ENCODE results near the gene FHL1.
"Not testable (repeated sequence)": the region's sequence is repeated elsewhere in the genome, so short reads cannot be mapped to it uniquely, and the experiment has no call there.

FHL1 gene

DNA sequence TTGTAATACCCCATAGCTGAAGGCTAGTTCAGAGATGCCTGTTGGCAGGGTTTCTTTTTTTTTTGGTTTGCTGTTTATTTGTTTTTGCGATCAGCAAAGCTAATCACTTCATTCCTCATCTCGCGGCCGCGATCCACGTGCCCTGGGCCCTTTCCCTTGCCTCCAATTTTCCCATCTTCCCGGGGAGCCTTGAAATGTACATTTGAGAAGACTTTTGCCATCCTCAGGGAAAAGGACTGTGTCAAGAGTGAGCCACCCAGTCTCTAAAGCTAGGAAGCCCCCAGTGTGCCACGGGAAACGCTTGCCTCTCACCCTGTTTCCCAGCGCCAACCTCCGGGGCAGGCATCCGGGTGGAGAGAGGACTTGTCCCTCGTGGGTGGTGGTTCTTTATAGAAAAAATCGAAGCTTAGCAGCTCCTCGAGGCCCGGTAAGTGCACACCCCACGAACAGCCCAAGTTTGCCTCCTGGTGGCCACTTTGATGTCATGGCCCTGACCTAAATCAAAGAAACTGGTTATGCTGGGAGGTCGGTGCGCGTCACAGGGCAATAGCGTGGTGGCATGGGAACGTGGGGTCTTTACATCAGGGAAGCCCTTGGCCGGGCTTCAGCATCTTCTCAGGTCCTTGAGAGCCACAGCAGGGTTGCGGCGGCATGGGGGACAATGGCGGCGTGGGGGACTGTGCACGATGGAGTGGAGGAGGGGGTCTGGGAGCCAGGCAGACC lies 61.8 kb downstream of the FHL1 start:
- no peak for DNase-seq (ENCODE audit: low read depth)

DNA sequence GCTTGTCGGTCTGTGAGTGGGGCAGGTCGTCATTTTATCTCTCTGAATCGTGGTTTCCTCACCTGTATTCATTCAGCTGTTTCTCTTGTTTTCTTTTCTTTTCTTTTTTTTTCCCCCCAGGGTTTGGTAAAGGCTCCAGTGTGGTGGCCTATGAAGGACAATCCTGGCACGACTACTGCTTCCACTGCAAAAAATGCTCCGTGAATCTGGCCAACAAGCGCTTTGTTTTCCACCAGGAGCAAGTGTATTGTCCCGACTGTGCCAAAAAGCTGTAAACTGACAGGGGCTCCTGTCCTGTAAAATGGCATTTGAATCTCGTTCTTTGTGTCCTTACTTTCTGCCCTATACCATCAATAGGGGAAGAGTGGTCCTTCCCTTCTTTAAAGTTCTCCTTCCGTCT lies 62.4 kb downstream of the FHL1 start:
- DNase-seq (ENCODE audit: low read depth) = no peak

DNA sequence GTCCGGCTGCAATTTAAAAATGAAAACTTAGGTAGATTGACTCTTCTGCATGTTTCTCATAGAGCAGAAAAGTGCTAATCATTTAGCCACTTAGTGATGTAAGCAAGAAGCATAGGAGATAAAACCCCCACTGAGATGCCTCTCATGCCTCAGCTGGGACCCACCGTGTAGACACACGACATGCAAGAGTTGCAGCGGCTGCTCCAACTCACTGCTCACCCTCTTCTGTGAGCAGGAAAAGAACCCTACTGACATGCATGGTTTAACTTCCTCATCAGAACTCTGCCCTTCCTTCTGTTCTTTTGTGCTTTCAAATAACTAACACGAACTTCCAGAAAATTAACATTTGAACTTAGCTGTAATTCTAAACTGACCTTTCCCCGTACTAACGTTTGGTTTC lies 62.9 kb downstream of the FHL1 start:
- DNase-seq (ENCODE audit: low read depth) = no peak

DNA sequence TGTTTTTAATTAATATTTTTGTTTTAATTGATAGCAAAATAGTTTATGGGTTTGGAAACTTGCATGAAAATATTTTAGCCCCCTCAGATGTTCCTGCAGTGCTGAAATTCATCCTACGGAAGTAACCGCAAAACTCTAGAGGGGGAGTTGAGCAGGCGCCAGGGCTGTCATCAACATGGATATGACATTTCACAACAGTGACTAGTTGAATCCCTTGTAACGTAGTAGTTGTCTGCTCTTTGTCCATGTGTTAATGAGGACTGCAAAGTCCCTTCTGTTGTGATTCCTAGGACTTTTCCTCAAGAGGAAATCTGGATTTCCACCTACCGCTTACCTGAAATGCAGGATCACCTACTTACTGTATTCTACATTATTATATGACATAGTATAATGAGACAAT lies 63.5 kb downstream of the FHL1 start:
- no peak for DNase-seq (ENCODE audit: low read depth)

DNA sequence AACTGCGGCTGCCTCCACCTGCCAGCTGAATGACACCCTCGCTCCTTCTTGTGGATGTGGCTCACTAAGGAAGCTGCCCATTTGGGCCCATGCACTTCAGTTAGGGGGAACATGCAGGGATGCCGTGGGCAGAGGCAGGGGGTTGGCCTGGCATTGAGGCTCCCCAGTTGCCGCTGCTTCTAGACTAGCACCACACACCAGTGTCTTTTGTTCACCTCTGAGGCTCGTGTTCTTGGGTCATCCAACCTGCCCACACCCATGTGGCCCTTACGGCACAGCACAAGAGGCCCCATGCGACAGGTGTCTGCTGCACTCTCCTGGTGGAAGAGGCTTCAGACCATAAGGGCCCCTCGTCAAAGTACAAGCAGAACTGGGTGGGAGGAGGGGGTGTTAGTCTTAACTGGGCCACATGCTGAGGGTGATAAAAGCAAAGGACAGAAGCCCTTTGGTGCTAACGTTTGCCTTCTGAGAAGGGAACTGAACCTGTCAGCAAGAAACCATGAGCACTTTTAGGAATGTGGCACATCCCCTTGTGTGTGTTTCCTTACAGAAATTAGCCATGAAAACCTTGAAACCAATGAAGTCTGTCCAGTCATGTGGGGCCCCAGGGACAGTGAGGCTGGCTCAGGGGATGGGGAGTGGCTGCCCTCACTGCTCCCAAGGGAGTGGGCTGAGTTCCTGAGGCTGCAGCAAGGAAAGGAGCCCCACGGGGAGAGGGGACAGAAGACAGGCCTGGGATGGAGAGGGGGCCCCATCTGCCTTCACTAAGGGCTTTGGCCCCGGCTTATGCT lies 64.6 kb downstream of the FHL1 start:
- no peak for DNase-seq (ENCODE audit: low read depth)

DNA sequence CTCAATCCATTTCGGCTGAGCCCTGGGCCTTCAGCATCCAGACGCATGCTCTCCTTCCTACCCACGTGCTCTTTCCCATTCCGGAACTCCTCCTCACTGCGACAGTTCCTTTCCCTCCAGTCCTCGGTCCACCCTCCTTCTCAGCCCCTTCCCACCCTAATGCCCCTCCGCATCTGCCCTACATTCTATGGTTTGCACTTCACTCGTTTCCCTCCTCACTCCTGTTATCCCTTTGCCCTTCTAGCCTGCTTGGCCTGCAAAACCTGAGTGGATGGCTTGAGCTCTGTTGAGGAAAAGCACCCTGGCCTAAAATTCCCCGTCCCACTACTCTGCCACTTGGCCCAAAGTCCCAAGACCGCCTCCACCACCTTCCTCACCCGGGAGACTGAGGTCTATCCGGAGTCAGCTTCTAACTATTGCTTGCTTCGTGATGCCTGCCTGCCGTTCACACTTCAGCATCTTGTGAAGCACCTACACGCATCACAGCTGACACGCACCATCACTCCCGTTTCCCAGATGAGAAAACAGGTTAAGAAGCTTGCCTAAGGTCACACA lies 65.3 kb downstream of the FHL1 start:
- DNase-seq (ENCODE audit: low read depth) = no peak

DNA sequence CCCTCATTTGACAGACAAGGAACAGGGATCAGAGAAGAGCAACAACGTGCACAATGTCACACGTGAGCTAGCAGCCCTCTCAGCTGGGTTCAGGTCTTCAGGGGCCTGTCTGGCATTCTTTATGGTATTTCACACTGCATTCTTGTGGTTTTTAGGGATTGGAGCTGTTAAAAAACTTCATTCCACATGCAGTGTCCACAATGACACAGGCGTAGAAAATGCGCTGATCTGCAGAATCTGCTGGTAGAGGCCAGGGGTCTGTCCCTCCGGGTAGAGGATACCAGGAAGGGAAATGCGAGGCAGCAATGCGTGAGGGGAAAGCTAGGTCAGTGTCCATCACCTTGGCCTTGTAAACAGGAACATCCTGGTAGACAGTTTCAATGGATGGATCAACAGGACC lies 67.2 kb downstream of the FHL1 start:
- no peak for DNase-seq (ENCODE audit: low read depth)

DNA sequence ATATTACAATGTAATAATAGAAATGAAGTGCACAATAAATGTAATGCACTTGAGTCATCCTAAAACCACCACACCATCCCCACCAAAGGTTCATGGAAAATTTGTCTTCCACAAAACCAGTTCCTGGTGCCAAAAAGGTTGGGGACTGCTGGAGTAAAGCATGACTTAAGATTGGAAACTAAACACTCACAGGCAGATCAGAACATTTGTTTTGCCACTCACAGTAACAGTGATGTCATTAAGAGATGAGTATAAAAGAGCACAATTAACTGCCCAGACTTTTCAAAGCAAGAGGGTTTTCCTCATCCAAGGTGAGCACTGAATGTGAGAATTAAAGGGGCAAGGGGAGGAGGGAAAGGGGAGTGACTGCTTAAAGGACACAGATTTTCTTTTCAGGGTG lies 68.2 kb downstream of the FHL1 start:
- no peak for DNase-seq (ENCODE audit: low read depth)

DNA sequence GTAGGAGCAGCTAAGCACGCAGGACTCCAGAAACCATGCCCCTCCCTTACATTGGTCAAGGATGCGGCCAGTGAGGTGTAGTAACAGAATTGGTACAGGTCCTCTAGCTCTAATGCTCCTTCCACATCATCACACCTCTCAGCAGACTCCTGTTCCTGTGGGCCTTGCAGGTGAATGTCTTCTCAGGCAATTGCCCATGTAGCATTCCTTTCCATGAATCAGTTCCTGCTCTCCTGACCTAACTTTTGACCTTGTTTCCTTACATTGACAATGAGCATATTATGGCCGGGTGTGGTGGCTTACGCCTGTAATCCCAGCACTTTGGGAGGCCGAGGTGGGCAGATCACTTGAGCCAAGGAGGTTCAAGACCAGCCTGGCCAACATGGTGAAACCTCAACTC lies 72.6 kb downstream of the FHL1 start:
- no peak for DNase-seq (ENCODE audit: low read depth)

DNA sequence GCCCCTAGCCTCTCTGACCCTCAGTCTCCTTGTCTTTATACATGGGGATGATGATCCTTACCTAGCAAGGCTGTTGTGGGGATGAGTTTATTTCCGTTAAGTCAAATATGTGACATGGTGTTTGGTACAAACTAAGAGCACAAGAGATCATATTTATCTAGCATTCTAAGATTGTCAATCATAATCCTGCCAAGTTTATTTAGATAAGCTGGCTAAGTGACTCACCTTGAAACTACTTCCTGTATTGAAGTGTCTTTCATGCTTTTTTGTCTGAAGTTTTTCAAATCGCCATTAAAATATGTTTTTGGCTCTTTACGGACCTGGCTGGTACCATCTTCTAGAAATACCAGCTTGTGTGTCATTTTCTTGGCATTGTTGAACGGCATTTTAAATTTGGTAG lies 73.2 kb downstream of the FHL1 start:
- no peak for DNase-seq (ENCODE audit: low read depth)

DNA sequence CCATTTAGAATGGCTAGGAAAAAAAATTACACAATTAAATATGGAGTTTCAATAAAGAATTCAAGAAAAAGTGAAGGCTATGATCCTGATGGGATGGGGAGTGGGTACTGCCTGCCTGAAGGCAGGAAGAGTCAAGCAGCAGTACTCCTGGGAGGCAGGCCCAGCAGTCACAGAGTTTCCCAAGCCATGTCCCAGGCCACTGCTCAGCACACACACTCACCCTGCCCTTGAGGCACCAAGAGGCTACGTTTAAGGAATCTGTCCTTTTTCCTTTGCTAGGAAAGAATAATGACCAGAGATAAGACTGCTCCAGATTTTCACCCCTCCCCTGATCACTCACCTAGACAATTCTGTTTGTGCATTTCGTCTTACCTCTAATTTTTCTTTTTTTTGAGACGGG lies 73.6 kb downstream of the FHL1 start:
- no peak for DNase-seq (ENCODE audit: low read depth)

DNA sequence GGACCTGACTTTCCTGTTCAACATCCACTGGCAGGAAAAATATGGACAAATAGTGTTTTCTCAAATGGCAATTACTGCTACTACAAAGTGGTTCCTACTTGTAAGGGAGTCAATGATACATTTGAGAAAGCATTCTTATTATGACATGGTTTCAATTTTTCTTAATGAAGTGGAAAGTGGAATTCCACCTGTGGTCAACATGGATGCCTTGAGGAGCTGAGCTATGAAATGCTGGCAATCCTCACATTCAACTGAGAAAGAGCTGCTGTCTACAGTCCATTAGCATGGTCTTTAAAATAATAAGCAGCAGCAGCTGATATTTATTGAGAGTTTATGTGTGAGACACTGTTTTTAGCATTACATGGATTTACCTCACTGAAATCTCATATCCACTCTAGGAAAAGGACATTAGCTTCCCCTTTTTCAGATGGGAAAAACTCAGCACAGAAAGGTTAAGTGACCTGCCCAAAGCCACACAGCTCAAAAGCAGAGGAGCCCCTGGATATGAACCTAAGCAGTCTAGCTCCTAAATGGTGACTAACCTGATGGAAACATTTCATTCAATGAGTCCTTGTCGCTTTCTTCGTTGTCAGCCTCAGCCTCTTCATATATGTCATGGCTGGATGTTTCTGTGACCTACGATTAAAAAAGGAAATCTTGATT lies 74.6 kb downstream of the FHL1 start:
- no peak for DNase-seq (ENCODE audit: low read depth)

DNA sequence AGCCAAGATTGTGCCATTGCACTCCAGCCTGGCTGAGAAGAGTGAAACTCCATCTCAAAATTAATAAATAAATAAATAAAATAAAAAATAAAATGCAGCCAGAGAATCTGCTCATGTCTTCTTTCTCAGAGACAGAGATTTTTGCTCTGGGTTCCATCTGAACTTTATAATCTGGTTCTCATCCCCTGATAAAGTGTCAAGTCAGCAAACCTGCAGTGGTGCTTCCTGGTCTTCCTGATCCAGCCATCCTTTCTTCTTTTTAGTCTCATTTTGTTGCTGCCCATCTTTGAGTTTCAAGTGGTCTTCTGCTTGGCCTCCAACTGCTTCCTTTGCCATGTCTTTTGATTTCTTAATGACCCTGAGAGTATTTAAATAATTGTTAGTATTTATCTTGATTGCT lies 79.7 kb downstream of the FHL1 start:
- no peak for DNase-seq (ENCODE audit: low read depth)

DNA sequence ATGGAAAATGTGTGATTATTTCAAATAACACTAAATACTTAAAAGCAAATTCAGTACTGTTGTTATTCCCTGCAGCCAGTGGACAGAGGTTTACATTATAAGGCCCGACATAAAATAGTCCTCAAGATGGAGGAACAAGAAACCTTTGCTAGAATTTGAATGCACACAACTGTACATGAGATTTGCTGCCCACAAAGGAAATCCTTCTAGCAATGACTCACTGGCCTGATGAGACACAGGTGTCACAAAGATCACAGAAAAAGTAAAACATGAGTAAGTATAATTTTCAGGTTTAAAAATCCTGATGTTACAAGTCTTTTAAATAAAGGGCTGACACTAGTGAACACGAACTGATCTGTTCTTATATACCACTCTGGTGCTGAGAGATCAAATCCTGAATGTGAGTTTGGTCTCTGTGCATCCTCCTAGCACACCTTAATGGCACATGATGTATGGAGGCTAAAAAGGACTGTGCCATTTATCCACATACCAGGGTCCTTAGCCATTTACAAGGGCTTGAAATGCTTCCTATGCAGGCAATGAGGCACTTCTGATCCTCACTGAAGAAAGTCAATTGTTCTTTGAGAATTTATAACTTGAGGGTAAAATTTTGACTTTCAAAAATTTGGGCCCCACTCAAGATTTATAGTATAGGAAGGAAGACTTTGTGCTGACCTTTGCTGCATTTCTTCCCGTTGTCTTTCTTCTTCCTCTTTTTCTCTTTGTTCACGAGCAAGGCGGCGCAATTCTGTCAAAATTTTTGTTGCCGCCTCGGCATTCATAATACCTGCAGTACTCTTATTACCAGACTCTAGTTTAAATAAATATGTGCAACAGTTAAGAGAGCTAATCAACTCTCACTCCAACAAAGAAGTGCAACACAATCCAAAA lies 80.9 kb downstream of the FHL1 start:
- no peak for DNase-seq (ENCODE audit: low read depth)

DNA sequence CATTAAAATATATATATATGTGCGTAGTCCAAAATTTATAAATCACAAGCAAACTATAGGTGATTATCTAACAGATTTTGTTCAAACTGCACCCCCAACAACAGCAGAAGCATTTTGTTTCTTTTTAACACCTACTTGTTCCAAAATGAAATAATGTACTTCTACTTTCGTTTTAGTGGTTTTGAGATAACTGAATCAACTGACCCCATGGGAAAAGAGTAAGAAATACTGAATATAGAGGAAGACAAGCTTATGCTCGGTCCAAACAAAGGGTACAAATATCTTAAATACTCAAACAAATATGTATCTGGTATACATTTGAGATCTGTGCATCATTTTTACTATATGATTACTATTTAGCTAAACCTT lies 81.5 kb downstream of the FHL1 start:
- DNase-seq (ENCODE audit: low read depth) = no peak

DNA sequence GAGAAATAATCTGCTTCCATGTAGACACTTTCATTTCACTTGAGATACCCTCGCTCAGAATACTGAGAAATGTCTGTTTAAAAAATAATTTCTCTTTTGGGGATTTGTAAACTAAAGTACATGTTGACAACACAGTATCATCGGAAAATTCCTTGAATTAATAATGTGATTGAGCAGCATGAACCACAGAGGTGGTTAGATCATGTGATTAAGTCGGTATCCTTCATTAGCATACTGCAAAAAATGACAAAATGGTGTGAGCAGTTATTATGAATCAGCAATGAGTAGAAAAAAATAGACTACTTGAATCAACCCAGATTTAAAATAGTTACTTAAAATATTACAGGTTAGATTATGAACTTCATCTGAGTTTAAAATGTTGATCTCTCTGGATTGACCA lies 89.7 kb downstream of the FHL1 start:
- DNase-seq (ENCODE audit: low read depth) = no peak

DNA sequence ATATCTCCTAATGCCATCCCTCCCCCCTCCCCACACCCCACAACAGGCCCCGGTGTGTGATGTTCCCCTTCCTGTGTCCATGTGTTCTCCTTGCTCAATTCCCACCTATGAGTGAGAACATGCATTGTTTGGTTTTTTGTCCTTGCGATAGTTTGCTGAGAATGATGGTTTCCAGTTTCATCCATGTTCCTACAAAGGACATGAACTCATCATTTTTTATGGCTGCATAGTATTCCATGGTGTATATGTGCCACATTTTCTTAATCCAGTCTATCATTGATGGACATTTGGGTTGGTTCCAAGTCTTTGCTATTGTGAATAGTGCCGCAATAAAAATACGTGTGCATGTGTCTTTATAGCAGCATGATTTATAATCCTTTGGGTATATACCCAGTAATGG lies 90.5 kb downstream of the FHL1 start:
- not testable (repeated sequence) for DNase-seq (ENCODE audit: low read depth)

DNA sequence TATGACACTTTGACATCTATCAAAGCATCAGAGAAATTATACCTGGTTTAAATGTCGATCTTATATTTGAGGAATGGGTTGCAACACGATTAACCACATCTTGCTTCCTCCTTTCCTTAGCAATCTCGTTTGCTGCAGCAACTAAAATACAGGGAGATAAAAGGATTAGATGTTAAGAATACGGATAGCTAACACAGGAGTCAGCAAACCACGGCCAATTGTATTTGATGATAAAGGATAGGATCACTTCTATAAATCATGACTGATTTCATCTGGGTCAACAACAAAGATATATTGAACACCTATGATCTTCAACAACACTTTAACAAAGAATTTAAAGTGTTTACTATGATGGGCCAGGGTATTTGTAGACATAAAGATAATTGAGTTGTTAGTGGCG lies 98.9 kb downstream of the FHL1 start:
- no peak for DNase-seq (ENCODE audit: low read depth)

DNA sequence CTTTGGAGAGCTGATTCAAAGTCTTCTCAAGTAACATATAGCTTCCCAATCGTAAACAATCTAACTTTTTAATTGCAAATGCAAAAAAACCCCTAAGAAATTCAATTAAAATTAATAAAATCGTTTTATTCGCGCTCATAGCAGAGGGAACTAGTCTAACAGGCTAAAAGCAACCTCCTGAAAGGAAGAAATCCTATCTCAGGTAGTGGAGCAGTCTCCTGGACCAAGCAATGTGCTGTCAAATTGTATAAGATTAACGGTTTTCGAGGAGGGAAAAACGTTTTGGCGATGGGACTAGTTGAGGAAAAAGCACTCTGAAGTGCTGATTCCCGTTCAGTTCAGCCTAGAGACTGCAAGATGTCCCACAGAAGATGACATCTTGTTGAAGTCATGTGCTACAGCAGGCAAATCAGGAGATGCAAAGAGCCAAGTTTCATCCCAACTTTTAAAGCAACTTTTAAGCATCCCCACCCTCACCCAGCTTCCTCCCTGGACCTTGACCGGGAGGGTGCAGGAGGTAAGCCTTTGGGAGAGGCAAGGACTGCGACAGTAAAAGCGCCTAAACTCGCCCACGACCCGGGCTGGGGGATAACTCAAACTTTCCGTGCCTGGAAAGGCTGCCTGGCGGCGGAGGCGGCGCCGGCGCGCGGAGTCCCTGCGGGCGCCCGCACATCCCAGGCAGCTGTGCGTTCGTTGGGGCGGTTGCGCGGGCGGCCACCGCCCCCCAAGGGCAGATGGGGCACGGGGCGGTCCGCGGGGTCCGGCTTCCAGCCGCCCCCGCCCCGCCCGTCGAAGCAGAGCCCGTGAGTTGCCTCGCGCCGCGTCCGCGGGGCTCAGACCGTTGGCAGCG lies 103.1 kb downstream of the FHL1 start:
- peak; percentile 30 for DNase-seq (ENCODE audit: low read depth)

DNA sequence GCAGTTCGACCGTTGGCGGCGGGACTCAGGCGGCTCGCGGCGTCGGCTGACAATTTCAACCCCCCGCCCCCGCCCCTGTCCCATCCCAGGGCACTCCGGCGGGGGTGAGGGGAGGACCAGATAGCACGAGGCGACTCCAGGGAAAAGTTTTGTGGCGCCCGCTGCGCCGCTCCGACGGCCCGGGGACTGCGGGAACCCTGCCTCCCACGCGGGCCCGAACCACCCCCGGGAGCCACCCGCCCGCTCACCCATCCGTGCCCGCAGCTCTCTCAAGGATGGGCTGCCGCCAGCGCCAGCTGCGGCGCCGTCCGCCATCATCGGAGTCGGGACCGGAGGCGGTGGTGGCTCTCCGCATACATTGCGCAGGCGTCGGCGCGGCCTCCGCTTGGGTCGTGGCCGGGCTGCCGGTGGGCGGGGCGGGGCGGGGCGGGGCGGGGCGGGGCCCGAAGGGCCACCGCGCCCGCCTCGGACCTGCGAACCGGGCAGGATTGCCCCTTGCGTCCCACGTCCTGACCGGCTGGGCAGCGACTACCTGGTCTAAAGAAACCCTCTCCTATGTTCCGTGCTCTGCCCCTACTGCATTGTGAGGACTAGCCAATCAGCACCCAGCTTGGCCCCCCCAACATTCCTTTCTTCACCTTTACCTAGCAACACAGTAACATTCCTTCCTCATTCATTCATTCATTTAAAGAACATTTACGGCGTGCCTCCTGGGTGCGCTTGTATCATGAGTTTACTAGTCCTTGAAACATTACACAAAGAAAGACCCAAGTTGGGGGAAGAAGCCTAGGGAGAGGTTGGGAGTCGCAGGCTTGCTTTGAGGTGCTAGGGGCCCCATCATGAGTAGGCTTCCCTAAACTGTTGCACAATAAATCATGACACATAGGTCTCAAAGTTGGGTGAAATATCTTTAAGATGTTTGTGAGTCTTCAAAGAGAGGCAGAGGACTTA lies 104.0 kb downstream of the FHL1 start, which contains the start of gene MAP7D3:
Gene MAP7D3 (minus strand): TSS at position 360 of the 951 bp plus-strand sequence. CDS start 42 bp downstream, at position 318.
- peak; percentile 55 for DNase-seq (ENCODE audit: low read depth)

Measured in activated T-cell treated with anti-CD3 and anti-CD28 coated beads for 48 hours (primary cell).